Embryonic facial prominence (tissue), 1 donor: ENCODE results near the gene GMPR.

Source experiments
- DNase-seq: peaks from one replicate; pipeline ENCODE4 v3.0.0-alpha.2; 2016; ENCODE audit errors: extremely low spot score

The GMPR gene

DNA sequence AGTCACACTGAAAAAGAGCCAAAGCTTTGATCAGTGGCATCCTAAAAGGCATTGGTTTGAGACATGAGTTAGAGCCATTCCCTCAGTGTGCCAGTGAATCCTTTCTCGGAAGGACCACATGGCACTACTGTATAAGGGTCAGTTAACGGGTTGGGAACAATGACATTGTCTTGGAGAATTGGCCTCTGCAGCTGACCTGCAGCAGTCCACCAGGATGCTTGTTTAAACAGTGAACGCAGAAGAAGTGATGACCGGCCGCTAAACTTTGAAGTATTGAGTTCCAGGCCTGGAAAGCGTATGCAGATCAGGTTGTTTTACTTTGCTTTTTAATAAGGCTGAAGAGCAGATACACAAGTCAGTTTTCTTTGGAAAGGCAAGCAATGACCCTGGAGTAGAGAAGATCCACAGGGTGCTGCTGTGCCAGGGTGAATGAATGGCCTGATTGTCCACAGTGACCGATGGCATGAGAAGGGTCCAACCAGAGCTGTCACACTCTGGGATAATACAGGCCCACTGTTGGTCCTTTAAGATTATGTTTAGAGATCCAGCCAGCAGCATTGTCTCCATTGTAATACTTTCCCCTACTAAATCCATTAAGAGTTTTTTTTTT, 57.8 kb downstream of the GMPR start:
- DNase-seq: no peak

DNA sequence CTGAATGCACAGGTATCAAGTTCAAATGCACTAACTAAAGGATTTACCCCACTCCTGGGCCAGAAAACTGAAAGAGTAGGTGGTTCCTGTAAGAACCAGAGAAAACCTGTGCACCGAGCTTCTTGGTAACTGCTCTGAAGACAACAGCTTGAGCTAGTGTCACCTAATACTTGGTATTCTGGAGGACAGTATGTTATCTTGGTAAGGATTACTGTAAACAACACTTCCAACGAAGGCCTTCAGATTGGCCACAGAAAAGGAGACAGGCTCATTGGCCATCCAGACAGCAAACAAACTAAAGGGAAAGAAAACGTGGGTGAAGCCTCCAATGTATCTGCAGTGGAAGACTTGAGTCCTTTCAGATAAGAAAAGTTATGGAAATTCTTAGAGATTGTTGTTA, 61.5 kb downstream of the GMPR start:
- DNase-seq: no peak

DNA sequence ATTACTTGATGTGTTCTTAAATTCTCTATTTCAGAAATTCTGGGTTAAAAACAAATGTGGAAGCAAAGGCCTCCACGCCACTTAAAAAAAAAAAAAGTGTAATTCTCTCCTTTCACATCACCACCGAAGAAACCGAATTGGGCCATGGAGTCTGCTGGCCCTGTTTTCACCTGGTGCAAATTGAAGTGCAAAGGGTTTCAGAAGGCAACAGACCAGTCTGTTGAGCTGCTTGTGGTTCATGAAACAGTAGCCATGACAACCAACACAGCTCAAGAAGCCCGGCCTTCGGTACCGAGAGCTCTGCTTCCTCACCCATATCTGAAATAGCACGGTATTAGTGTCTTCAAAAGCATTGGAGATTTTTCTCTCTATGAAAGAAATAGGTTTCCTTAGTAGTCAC, 63.1 kb downstream of the GMPR start:
- DNase-seq: no peak

DNA sequence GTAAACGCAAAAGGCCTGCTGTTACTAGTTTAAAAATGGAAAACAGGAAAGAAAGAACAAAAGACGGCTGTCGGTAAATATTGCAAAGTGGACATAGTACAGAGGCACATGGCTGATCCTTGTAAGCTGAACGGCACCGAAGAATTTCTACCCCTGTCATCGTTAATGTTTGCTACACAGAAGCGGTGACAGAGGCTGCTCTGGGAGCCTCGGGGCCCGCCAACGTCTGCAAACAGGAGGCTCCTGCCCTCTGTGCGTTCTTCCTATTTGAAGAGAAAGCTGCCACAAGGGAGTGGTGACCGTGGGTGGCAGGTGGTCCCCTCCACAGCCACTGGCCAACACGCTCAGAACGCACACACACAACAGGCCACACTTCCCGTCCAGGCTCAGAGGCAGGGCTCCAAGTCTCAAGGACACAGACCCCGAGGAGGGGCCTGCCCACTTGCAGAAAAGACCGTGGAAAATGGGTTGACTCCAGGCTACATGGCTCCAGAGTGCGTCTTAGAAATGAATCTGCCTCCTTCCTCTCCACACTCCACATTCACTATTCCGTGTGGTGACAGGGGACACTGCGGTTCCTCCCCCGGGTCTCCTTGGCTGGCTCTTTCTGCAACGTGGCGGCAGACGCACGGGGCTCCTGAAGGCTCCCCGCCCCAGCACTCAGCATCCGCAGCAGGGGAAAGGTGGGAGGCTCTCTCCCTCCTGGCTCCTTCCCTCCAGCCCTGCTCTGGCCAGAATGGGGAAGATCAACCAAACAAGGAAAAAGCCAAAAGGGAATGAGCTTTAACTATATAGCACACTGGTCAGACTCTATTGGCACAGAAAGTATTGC, 64.5 kb downstream of the GMPR start:
- DNase-seq: no peak

DNA sequence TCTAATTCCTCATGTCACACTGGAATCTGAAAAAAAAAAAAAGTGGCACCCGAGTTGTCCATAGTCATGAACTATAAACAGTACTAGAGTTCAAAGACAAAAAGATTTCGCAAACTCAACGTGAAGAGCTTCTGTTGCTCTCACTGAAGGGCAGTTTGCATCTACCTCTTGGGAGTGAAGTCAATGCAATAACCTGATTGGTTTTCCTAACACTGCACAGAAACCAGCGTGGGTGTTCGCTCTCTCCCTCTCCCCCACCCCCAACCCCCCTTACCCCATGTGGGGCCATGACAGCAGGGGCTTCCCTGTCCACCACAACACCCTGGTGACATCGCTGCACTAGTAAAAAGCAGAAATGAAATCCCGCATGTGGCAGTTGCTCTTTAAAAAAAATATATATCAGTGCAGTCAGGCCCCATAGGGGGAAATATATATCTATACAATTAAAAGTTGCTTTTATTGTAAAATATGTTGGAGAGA, 66.9 kb downstream of the GMPR start:
- DNase-seq: no peak

DNA sequence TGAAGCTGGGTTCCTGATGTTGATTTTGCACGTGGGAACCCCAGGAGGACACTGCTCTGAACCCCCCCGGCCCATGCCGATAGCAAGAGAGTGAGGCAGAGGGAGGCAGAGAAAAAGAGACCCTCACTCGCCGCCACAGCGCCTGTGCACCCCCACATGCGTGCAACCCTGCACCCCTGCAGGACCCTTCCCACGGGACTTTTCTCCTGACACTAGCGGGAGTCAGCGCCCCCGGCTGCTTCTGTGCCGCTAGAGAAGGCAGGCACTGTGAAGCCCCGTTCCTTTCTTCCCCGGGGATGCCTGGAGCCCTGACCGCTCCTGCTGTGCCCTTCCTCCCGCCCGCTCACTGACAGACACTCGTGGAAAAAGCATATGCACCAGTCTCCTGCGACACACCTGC, 67.4 kb downstream of the GMPR start:
- no peak for DNase-seq

DNA sequence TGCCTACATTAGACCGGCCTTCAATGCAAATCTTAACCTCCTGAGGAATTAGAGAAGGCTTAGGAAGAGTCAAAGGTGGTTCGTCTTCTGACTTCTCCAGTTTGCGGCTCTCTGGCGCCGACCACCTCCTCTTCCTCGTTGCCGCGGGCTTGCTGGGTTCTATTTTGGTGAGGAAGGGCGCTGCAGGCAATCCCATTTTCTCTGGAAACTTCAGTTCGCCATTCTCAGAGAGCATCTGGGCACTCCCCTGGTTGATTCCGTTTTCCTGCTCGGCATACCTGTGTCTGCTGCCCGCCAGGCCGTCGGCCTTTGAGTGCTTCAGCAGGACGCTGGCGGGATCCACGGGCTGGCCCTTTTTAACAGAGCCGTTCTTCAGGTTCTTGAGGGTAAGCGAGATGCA, 67.9 kb downstream of the GMPR start:
- DNase-seq: no peak

DNA sequence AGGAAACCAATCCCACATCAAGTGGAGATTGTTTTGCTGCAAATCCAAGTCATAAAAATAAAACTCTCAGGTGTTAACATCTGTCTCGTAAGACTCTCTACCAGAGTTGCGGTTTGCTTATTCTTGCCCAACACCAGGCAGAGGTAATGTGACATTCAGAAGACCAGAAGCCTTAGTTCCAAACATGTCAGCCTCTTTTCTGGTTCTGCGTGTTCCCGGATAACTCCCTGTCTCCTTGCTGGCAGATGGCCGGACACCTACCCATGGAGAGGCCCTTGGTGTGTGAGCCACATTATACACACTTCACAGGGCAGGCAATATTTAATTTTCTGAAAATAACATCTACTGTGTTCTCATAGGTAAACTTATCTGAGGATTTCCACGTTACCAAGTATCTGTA, 73.4 kb downstream of the GMPR start:
- no peak for DNase-seq

DNA sequence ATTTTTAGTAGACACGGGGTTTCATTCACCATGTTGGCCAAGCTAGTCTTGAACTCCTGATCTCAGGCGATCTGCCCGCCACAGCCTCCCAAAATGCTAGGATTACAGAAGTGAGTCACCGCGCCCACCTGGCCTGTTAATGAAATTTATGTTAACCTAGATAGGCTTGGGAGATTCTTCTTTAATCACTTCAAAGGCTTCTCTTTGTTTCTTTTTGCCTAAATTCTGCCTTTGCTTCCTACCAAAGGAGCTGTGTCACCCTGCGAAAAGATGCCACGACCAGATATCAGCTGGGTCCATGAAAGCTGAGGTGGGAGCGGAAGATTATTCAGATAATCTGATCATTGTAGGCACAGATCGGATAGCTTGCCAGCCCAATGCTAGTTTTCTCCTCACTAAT, 75.3 kb downstream of the GMPR start:
- DNase-seq: no peak

DNA sequence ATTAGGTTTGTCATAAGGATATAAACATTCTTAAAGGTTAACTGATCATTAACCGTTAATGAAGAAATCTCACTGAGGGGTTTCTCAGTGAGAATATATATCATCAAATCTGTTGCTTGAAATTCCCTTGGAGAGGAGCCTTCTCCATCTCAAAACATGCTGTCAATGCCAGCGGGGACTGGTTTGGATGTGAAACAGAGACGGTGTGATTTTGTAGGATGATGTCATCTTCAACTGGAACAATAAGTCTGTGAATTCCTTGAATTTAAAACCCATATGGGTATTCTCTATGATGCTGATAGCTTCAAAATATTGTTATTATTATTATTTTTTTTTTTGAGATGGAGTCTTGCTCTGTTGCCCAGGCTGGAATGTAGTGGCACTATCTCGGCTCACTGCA, 75.9 kb downstream of the GMPR start:
- no peak for DNase-seq

DNA sequence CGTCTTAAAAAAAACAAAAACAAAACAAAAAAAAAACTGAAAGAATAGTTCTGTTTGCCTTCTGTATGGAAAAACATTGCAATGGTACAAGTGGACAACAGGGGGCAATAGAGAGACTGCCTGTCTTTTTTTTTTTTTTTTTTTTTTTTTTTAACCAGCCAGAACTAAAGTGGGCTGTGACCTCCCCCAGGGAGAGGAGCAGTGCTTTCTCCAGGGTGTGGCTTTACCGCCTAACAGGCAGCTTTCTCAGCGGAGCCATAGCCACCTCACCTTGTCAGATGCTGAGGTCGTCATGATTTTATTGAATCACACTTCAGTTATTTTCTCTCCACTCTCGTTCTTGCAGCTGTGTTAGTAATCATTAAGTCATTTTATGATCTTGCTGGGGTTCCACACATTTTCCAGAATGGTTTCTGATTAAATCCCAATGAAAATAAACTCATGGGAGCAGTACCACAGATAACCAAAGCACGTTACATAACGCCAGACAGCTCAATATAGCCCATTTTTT, 78.4 kb downstream of the GMPR start:
- no peak for DNase-seq

DNA sequence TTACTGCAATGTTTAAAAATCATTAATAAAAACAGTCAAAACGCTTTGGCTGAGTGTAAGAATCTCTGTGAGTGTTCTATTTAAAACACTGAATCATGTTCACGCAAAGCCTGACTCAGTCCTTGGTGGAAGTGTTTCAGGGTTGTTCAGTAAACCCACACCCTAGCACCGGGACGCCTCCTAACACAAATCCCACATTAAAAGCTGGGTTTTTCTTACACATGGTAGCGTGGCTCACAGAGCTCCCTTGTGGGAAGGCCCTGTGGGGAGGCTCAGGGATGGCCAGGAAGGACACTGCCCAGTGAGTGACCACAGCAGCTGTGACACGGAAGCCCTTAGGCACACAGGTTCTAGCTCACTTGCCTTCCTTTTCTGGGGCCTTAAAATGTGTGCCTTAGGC, 80.2 kb downstream of the GMPR start:
- DNase-seq: no peak

DNA sequence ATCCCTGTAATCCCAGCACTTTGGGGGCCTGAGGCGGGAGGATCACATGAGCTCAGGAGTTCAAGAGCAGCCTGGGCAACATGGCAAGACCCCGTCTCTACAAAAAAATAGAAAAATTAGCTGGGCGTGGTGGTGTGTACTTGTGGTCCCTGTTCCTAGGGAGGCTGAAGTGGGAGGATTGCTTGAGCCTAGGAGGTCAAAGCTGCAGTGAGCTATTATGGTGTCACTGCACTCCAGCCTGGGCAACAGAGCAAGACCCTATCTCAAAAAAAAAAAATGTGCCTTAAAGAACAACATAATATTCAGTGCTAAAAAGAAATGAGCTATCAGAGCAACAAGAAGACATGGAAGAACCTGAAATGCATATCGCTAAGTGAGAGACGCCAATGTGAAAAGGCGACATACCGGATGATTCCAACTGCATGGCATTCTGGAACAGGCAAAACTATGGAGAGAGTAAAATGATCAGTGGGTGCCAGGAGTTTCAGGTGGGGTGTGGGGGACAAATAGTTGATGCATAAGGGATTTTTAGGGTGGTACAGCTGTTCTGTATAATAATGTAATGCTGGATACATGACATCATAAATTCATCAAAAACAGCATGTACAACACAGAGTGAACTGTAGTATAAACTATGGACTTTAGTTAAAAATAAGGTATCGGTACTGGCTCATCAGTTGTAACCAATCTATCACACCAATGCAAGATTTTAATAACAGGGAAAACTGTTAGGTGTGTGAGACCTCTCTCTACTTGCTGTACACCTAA, 80.8 kb downstream of the GMPR start:
- DNase-seq: no peak

DNA sequence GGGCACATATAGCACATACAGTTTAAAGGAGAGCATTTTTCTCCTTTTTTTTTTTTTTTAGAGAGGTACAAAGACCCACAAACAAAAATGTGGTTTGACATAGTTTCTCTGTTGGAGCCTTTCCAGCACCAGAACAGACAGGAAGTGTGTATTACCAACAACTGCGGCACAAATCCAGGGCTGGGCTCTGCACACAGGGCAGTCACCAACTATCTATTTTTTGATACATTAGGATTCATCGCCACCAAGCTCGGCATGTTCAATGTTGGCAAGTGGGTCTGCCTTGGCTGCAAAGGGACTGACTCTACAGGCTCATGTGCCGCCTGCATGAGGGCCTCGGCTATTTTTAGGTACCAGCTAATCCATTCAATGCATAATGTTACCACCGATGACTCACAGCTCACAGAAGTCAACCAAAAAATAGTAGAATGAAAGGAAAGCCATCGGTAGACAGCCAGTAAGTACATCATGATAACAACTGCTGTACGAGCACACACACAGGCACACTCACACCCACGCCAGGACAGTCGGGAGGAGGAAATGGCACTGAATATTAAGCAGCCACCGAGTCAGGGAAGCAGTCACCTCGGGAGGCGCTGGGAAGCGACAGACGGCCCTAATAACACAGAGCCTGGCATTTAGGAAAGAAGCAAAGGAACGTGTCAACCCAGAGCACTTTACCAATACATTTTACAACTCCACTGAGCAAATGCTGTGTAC, 81.6 kb downstream of the GMPR start:
- DNase-seq: peak; percentile 79

DNA sequence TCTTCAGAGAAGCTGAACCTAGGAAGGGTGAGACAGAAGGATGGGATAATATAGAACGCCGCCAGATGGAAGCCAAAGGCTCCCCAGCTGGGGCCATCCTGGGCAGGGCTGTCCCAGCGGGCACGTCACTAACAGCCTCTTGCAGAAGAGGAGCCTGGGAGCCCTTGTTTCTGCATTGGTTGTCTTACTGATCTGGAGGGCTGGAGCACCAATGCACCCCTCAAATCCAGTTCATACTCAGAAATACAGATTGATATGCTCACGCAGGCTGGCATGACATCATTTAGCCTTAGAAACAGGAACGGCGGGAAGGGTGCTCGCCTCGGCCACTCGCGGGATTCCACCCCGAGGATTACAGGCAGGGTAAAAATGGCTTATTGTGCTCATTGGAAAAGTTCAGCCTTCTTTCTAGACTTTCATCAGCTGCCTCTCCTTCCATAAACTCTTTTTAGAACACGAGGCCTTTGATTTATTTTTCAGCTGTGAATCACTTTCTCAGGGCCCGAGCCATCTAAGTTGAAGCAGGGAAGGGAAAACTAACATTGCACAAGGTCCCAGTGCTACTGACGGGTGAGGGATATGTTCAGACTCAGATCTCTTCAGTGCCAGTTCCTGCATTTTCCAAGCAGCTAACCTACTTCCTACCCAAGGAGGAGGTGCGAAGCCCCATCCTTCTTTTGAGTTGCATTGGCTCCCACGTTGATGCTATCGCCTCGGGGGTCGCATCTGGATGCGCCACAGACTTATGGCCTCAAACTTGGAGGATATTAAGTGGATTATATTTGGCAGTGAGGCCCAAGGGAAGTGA, 82.3 kb downstream of the GMPR start:
- DNase-seq: no peak

DNA sequence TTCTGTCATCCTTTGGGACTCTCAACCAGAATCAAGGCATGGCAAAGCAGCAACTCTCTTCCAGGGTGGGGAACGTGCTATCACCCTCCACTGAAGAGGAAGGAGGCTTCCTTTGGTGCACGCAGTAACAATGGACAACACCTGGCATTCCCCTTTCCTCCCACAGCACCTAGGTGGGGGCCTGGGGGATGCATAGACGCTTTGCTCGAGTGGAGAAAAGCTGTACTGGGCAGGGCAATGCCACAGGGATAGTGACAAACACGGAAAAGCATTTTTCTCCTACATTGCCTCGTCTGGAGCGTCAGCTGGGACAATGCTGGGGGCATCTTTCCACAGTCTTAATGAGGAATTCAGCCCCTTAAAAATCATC, 82.9 kb downstream of the GMPR start:
- DNase-seq: no peak

DNA sequence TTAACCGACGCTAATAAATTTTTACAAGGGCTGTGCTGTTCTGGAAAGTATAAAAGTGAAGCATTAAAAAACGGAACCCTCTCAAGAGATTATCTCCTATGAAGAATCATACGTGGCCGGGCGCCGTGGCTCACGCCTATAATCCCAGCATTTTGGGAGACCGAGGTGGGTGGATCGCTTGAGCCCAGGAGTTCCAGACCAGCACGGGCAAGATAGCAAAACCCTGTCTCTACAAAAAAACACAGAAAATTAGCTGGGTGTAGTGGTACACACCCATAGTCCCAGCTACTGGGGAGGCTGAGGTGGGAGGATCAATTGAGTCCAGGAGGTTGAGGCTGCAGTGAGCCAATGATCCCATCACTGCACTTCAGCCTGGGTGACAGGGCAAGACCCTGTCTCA, 83.4 kb downstream of the GMPR start:
- no peak for DNase-seq

DNA sequence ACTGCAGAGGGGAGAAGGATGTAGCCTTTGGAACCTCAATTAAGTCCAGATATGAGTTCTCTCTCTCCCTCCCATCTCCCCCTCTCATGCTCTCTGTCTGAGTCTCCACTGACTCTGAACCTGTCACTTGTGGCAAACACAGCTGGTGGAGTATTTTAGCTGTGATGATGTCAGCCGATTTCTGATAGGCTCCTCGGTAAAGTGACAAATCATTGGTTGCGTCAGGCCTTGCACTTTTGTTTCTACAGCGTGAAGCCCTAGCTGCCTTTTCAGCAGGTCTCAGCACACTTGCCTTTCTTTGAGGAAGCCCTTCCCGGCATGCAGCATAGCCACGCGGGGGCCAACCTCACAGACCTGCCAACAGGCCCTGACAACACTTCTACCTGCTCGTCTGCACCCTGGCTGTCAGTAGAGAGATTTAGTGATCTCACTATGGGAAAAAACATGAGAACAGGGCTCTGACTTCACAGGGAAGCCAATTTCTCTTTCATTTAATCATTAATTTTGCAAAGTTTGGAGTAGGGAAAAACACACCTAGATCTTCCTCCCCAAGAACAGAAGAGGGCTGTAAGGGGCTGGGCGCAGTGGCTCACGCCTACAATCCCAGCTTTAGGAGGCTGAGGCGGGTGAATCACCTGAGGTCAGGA, 84.4 kb downstream of the GMPR start:
- peak; percentile 58 for DNase-seq

DNA sequence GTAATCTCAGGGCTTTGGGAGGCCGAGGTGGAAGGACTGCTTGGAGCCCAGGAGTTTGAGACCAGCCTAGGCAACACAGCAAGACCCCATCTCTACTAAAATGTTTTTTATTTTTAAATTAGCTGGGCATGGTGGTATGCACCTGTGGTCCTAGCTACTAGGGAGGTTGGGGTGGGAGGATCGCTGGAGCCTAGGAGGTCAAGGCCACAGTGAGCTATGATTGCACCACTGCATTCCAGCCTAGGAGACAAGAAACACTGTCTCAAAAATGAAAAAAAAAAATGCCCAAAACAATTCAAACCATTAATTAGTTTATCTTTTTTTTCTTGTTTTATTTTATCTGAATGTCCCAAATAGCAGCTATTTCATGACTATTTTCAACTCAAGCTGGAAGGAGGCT, 85.8 kb downstream of the GMPR start:
- no peak for DNase-seq

DNA sequence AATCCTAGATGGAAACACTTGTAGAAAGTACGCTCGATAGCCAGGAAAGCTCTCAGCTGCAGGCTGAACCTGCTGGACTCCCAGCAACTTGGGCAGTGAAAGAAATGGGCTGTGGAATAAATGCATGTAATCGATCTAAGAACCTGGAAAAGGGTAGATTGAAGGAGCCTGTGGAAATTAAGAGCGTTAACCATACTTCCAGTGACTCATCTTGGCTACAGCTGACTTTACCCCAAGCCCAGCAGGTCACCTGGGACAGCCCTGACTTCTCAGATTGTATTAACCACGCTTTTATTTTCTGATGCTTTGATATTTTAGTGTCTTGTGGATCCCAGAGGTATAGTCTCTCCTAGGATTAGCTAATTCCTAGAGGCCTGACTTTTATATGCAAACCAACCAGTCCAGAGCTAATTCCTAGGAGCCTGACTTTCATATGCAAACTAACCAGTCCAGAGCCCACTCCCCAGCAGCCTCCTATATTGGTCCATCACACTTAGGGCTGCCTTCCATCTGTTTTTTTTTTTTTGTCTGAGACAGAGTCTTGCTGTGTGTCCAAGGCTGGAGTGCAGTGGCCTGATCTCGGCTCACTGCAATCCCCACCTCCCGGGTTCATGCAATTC, 86.3 kb downstream of the GMPR start:
- DNase-seq: no peak
